DOHH2 (cell line): ENCODE results near the gene METTL2B.

Source experiments
- EZH2phosphoT487 ChIP-seq: fragments of 200-600 bp; sonication (generic); IDR thresholded peaks from 2 replicates; pipeline ENCODE4 v1.6.1; 2017; ENCODE audit warnings: borderline replicate concordance, mild to moderate bottlenecking, antibody characterized with exemption, low read length, moderate library complexity, mixed read lengths
- TF ChIP-seq, protein P1 (sequence below): fragments of 200-600 bp; sonication (generic); IDR thresholded peaks from one replicate; pipeline ENCODE4 v1.5.1; 2014; ENCODE audit warnings: antibody characterized with exemption, mild to moderate bottlenecking, low read depth, low read length; ENCODE audit not compliant: poor library complexity, severe bottlenecking

DNA sequence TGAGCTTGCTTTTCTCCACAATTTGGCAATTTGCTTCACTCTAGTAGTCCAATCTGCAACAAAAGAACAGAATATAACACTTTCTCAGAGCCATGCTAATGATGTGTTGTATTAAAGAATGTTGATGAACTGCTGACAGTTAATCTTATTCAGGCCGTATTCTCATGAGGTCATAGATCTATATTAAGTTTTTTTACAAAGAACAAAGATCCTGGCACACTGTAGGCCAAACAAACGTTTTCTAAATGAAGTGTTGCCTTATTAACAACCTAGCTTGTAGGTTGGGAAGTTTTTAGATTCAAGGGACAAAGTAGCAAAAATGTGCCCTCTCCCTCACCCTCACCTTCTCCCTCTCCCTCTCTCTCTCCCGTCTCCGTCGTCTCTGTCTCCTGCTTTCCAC is 14.1 kb upstream of the METTL2B start:
- TF ChIP-seq, protein P1, sequence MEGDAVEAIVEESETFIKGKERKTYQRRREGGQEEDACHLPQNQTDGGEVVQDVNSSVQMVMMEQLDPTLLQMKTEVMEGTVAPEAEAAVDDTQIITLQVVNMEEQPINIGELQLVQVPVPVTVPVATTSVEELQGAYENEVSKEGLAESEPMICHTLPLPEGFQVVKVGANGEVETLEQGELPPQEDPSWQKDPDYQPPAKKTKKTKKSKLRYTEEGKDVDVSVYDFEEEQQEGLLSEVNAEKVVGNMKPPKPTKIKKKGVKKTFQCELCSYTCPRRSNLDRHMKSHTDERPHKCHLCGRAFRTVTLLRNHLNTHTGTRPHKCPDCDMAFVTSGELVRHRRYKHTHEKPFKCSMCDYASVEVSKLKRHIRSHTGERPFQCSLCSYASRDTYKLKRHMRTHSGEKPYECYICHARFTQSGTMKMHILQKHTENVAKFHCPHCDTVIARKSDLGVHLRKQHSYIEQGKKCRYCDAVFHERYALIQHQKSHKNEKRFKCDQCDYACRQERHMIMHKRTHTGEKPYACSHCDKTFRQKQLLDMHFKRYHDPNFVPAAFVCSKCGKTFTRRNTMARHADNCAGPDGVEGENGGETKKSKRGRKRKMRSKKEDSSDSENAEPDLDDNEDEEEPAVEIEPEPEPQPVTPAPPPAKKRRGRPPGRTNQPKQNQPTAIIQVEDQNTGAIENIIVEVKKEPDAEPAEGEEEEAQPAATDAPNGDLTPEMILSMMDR = no peak
- no peak for TF ChIP-seq EZH2phosphoT487
